GM12891 (cell line): ENCODE results near the gene TMEM115.

Source experiments
- PAX5 ChIP-seq: IDR thresholded peaks from 2 replicates; pipeline ENCODE4 v1.6.1; 2011; ENCODE audit warnings: low read length, moderate library complexity, mild to moderate bottlenecking; ENCODE audit not compliant: insufficient read depth, severe bottlenecking
- POLR2A ChIP-seq: IDR thresholded peaks from 2 replicates; pipeline ENCODE4 v1.6.1; 2011; ENCODE audit warnings: low read depth, low read length, control low read depth
- POLR2AphosphoS5 ChIP-seq: IDR thresholded peaks from 2 replicates; pipeline ENCODE4 v1.6.1; 2011; ENCODE audit warnings: low read depth, low read length, control low read depth
- SPI1 ChIP-seq: IDR thresholded peaks from 2 replicates; pipeline ENCODE4 v1.6.1; 2011; ENCODE audit warnings: low read depth, low read length, control low read depth
- TAF1 ChIP-seq: IDR thresholded peaks from 2 replicates; pipeline ENCODE4 v1.6.1; 2011; ENCODE audit warnings: low read depth, low read length, control low read depth

- no peak for TF ChIP-seq POLR2A
- TF ChIP-seq TAF1: no peak
- no peak for TF ChIP-seq POLR2AphosphoS5
- no peak for TF ChIP-seq PAX5
- no peak for TF ChIP-seq SPI1
Measured at GRCh38 chr3:50370594-50370993, 11.3 kb upstream of the TMEM115 start.
